K562 (cell line): ENCODE data around the gene COX20. TPM values are rescaled to one million over a fixed set of nuclear protein-coding genes. Genes with fewer than 3 reads are reported as not detected.

Experiments used
- ATAC-seq: fragments of 200-7000 bp; cut with Tn5 transposase; 3 replicates; pipeline ENCODE4 v1.9.1; 2020; ENCODE audit warnings: moderate library complexity
- BruUV-seq: library from RNA; stranded (reverse); fragments of 400-500 nt; replicated peaks from 2 replicates; lab custom pipeline; 2021; lab: Mats Ljungman, UMichigan
- CTCF ChIA-PET: fragments of 300-600 bp; formaldehyde crosslinking; extraction: SDS; loops from one replicate; lab custom pipeline; 2021; ENCODE audit warnings: low intra/inter-chr PET ratio; lab: Yijun Ruan, JAX
- POLR2A ChIA-PET: fragments of 300-600, 350-650 bp; sonication (Branson Sonifier 250); formaldehyde crosslinking; extraction: SDS; loops from one replicate; lab custom pipeline; 2021; ENCODE audit warnings: antibody characterized with exemption, inconsistent platforms; lab: Yijun Ruan, JAX
- DNase-seq, 4 experiments: peaks; one replicate each; pipeline versions ENCODE4 v3.0.0 to v3.0.0-alpha.2; 2011 to 2018; ENCODE audit warnings: low spot score in 3 of 4, mixed read lengths in 3 of 4; ENCODE audit errors: extremely low read depth in 1 of 4
- FAIRE-seq: peaks from 2 replicates; lab custom pipeline; 2011; peaks lifted over from hg19 to GRCh38; lab: Jason Lieb, UNC
- H2AFZ ChIP-seq: 2 replicates; pipeline ENCODE4 v1.6.0; 2011; ENCODE audit warnings: low read depth, low read length, control low read depth, inconsistent platforms
- H3K27ac ChIP-seq: fragments of 200-600 bp; 3 replicates; pipeline ENCODE4 v1.8.0; 2011; ENCODE audit warnings: low read depth, mild to moderate bottlenecking, control low read depth, inconsistent platforms, low read length, moderate library complexity, mixed read lengths; ENCODE audit errors: extremely low read depth
- H3K27me3 ChIP-seq, 2 experiments: fragments of 300-600 bp in 1 of 2; 2 replicates in 1 of 2; 3 replicates in 1 of 2; pipeline versions ENCODE4 v1.6.0 to v1.8.0; 2011; ENCODE audit warnings: inconsistent platforms in 2 of 2, low read length in 2 of 2, mild to moderate bottlenecking in 1 of 2, mixed read lengths in 1 of 2, moderate library complexity in 1 of 2; ENCODE audit not compliant: control insufficient read depth in 2 of 2, insufficient read depth in 2 of 2
- H3K36me3 ChIP-seq: fragments of 300-600 bp; 3 replicates; pipeline ENCODE4 v1.8.0; 2011; ENCODE audit warnings: mild to moderate bottlenecking, low read length, inconsistent platforms; ENCODE audit not compliant: control insufficient read depth, insufficient read depth
- H3K4me1 ChIP-seq, 2 experiments: fragments of 200-600 bp in 1 of 2; replicated peaks in 1 of 2; 2 replicates in 1 of 2; 3 replicates in 1 of 2; pipeline versions ENCODE4 v1.5.1 to v1.8.0; 2011; ENCODE audit warnings: inconsistent platforms in 2 of 2, low read length in 2 of 2, mild to moderate bottlenecking in 1 of 2, mixed read lengths in 1 of 2, moderate library complexity in 1 of 2; ENCODE audit not compliant: control insufficient read depth in 2 of 2, insufficient read depth in 2 of 2
- H3K4me2 ChIP-seq: 2 replicates; pipeline ENCODE4 v1.6.1; 2011; ENCODE audit warnings: low read length, control low read depth, inconsistent platforms, mixed read lengths; ENCODE audit not compliant: insufficient read depth
- H3K4me3 ChIP-seq: fragments of 200-600 bp; sonication (generic), shearing (Covaris generic); 2 replicates; pipeline ENCODE4 v1.5.1; 2016; ENCODE audit warnings: control low read depth, inconsistent platforms
- H3K79me2 ChIP-seq: fragments of 200-600 bp; 3 replicates; pipeline ENCODE4 v1.8.0; 2011; ENCODE audit warnings: low read length, inconsistent platforms; ENCODE audit not compliant: control insufficient read depth, insufficient read depth
- H3K9ac ChIP-seq, 2 experiments: 2 replicates each; pipeline versions ENCODE4 v1.6.0 to v1.6.1; 2011; ENCODE audit warnings: low read depth in 2 of 2, low read length in 2 of 2, control low read depth in 1 of 2, inconsistent platforms in 1 of 2, mild to moderate bottlenecking in 1 of 2, mixed read lengths in 1 of 2; ENCODE audit not compliant: insufficient read depth in 1 of 2
- H3K9me1 ChIP-seq: one replicate; pipeline ENCODE4 v1.6.0; 2011; ENCODE audit warnings: inconsistent platforms, mild to moderate bottlenecking, low read length, moderate library complexity; ENCODE audit not compliant: control insufficient read depth, insufficient read depth
- H3K9me3 ChIP-seq: replicated peaks from 2 replicates; pipeline ENCODE4 v1.5.1; 2011; ENCODE audit warnings: low read depth, low read length, inconsistent platforms; ENCODE audit not compliant: control insufficient read depth, insufficient read depth
- H4K20me1 ChIP-seq: replicated peaks from 2 replicates; pipeline ENCODE4 v1.6.1; 2011; ENCODE audit warnings: low read length, inconsistent platforms, mixed read lengths; ENCODE audit not compliant: control insufficient read depth, insufficient read depth
- CBX5 ChIP-seq: IDR thresholded peaks from 2 replicates; pipeline ENCODE4 v1.6.1; 2014; ENCODE audit warnings: low read depth, borderline replicate concordance
- ELF2 ChIP-seq: fragments of 250-450 bp; sonication (Bioruptor Pico); IDR thresholded peaks from 2 replicates; pipeline ENCODE4 v1.5.0; 2021; ENCODE audit warnings: mild to moderate bottlenecking
- POLR3G ChIP-seq: IDR thresholded peaks from 2 replicates; pipeline ENCODE4 v1.6.1; 2011; ENCODE audit not compliant: insufficient read length, insufficient replicate concordance; ENCODE audit errors: extremely low read depth
- SREBF2 ChIP-seq: sonication (generic); formaldehyde crosslinking; IDR thresholded peaks from 2 replicates; pipeline ENCODE4 v1.4.0; 2020; ENCODE audit warnings: mild to moderate bottlenecking, missing genetic modification reagents
- WHSC1 ChIP-seq: IDR thresholded peaks from one replicate; pipeline ENCODE4 v1.6.1; 2012; ENCODE audit warnings: low read length, control low read depth, inconsistent platforms
- ZNF224 ChIP-seq: sonication (generic); formaldehyde crosslinking; IDR thresholded peaks from 2 replicates; pipeline ENCODE4 v1.8.0; 2022; ENCODE audit warnings: mild to moderate bottlenecking, missing genetic modification reagents
- ZNF707 ChIP-seq: fragments of 250-450 bp; sonication (Bioruptor Pico); conservative IDR thresholded peaks from 2 replicates; pipeline ENCODE4 v1.8.0; 2022; ENCODE audit warnings: inconsistent platforms, mild to moderate bottlenecking, moderate library complexity
- WGBS: fragments of 100-300 bp; shearing (Covaris generic); methylation state at CpG from one replicate; pipeline ENCODE4 v1.1.6; 2016; ENCODE audit warnings: low coverage, mixed read lengths; ENCODE audit not compliant: insufficient coverage; ENCODE audit errors: missing lambda C conversion rate; 5-methylcytosine and 5-hydroxymethylcytosine counted together
- in situ Hi-C: fragments of 300-500 bp; cut with MboI; formaldehyde crosslinking; loops from 4 replicates; pipeline ENCODE4 v1.15.0; 2018; ENCODE audit warnings: inconsistent platforms, mixed read lengths
- intact Hi-C: fragments of 100-400 bp; cut with micrococcal nuclease; formaldehyde crosslinking; loops from 2 replicates; pipeline ENCODE4 v1.14.2; 2022
- polyA plus RNA-seq, 8 experiments: library from polyadenylated mRNA; depleted of rRNA in 4 of 8; stranded (reverse) in 5 of 8; unstranded in 3 of 8; fragments of >200 nt; fragmentation: Nextera tagmentation in 2 of 8; fragmentation: Illumina TruSeq in 1 of 8; extraction: Ambion mirVana in 2 of 8; extraction: Trizol in 1 of 8; gene quantifications; 2 replicates each; pipeline versions ENCODE4 v1.2.1 to v1.2.3, GENCODE V29; 2011 to 2014; ENCODE audit warnings: inconsistent platforms in 1 of 8, missing spikeins in 1 of 8
- total RNA-seq, 7 experiments: library from RNA; depleted of rRNA in 6 of 7; stranded (reverse); fragments of >200 nt in 6 of 7; fragmentation: Illumina TruSeq in 2 of 7; extraction: Trizol in 2 of 7; gene quantifications; 2 replicates each; pipeline versions ENCODE4 v1.2.1 to v1.2.3, GENCODE V29; 2011 to 2021; ENCODE audit warnings: low replicate concordance in 1 of 7
- TF ChIP-seq, protein P1 (sequence below): IDR thresholded peaks from 2 replicates; pipeline ENCODE4 v1.6.1; 2014; ENCODE audit warnings: antibody characterized with exemption
- TF ChIP-seq, protein P2 (sequence below), 2 experiments: fragments of 250-450 bp in 1 of 2; fragments of 450-650 bp in 1 of 2; sonication (Bioruptor Pico) in 1 of 2; IDR thresholded peaks; 2 replicates each; pipeline versions ENCODE4 v1.6.1 to v1.8.0; 2016 to 2021; ENCODE audit warnings: mild to moderate bottlenecking in 2 of 2, moderate library complexity in 2 of 2, missing compliant biosample characterization in 1 of 2, missing genetic modification characterization in 1 of 2
- TF ChIP-seq, protein P3 (sequence below): fragments of 200-800 bp; sonication (Bioruptor generic); IDR thresholded peaks from 2 replicates; pipeline ENCODE4 v1.6.1; 2016; ENCODE audit warnings: missing genetic modification characterization, missing compliant biosample characterization
- TF ChIP-seq, protein P4 (sequence below): sonication (generic); formaldehyde crosslinking; IDR thresholded peaks from 2 replicates; pipeline ENCODE4 v1.8.0; 2022; ENCODE audit warnings: mild to moderate bottlenecking, missing genetic modification reagents

Gene COX20
- total and polyA plus RNA-seq, 9 of the 15 experiments (the other 6 are each of a cell fraction or from before 2014, with no cell fraction given): 41.5 to 192 (median 84.3) TPM

DNA sequence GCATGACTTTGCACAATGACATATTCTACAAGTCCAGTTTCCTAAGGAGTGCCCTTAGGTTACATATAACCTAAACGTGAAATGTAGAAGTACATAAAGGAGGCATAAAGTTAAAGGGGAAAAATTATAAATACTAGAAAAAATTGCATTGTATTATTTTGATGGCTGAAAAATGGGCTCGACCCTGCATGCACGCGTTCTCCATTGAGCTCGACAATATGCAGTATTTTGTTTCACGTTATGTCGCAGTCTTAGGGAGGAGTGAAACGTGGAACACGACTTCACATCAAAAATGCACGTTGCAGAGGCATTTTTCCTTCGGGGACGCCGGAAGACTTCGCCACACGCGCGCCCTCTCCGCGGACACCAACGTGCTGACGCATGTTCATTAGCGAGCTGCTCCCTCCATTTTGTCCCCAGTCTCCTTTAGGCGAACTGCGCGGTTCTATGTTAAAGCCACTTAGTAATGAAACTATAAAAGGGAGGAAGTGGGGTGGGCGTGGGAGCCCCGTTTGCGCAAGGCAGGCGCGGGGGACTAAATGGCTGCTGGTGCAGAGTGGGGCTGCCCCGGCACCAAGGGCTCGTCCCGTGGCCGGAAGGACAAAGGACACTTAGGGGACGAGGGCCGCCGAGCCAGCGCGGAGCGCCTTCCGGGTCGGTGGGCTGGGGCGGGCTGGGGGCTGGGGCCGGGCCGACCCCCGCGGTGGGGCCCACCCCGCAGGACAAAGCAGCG, 749 bp upstream of the COX20 start:
- Histone ChIP-seq H3K9me1 (no peaks in the 10 kb centered on the region), H3K36me3 (peaks cover 30% of the 10 kb centered on the region), H3K27ac (peak overlapping the region; percentile 98), H3K4me1 (peaks cover 14 to 15% of the 10 kb centered on the region in 2 experiments; a peak in 4 of 5 replicates), H3K4me3 (peak overlapping the region; percentile 74), H4K20me1 (peaks cover 12% of the 10 kb centered on the region), H3K79me2 (peaks cover 42% of the 10 kb centered on the region), H2AFZ (peak overlapping the region; percentile 83), H3K27me3 (no peaks in the 10 kb centered on the region), H3K4me2 (peak overlapping the region; percentile 98), H3K9ac (peak overlapping the region; percentile 97 to 100), H3K9me3 (no peaks in the 10 kb centered on the region)
- ATAC-seq: peak; percentile 71; the same call in 2 of the 3 replicates
- DNase-seq: peak in 1 of 4 experiments; percentile 93
- no peak for FAIRE-seq
- ChIA-PET POLR2A (interaction anchor here (0.6 to 22.4 kb wide), 14 partner anchors 9 to 467 kb away, joined by 3 to 485 read pairs (median 4); partner anchors contain the start of gene HNRNPU), CTCF (no interaction called here)
- intact Hi-C loops (loop anchor here (1.0 to 10.0 kb wide), 3 partner anchors 30 to 210 kb away; partner anchors contain the start of gene HNRNPU), in situ Hi-C loops (no loop called here)
- under 1% methylated on average over 36 of the region's 49 CpGs for WGBS
- TSS peak; percentile 85 for BruUV-seq
- TF ChIP-seq SREBF2 (CRISPR knock-in tag) (no peak), POLR3G (no peak), ZNF707 (CRISPR knock-in tag) (no peak; the same call in 1 of the 2 replicates), CBX5 (0 out of 2 replicates have a peak, but pooled peaks have one; percentile 25), ELF2 (peak; percentile 69), WHSC1 (no peak), ZNF224 (CRISPR knock-in tag) (no peak)
- TF ChIP-seq, protein P1, sequence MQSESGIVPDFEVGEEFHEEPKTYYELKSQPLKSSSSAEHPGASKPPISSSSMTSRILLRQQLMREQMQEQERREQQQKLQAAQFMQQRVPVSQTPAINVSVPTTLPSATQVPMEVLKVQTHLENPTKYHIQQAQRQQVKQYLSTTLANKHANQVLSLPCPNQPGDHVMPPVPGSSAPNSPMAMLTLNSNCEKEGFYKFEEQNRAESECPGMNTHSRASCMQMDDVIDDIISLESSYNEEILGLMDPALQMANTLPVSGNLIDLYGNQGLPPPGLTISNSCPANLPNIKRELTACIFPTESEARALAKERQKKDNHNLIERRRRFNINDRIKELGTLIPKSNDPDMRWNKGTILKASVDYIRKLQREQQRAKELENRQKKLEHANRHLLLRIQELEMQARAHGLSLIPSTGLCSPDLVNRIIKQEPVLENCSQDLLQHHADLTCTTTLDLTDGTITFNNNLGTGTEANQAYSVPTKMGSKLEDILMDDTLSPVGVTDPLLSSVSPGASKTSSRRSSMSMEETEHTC: no peak
- TF ChIP-seq, protein P2, sequence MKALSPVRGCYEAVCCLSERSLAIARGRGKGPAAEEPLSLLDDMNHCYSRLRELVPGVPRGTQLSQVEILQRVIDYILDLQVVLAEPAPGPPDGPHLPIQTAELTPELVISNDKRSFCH (CRISPR knock-in tag; IDR thresholded peaks at IDR 0.05): no peak
- TF ChIP-seq, protein P2 (tag; IDR thresholded peaks at IDR 0.05): peak; percentile 65; the same call in 1 of the 2 replicates
- TF ChIP-seq, protein P3, sequence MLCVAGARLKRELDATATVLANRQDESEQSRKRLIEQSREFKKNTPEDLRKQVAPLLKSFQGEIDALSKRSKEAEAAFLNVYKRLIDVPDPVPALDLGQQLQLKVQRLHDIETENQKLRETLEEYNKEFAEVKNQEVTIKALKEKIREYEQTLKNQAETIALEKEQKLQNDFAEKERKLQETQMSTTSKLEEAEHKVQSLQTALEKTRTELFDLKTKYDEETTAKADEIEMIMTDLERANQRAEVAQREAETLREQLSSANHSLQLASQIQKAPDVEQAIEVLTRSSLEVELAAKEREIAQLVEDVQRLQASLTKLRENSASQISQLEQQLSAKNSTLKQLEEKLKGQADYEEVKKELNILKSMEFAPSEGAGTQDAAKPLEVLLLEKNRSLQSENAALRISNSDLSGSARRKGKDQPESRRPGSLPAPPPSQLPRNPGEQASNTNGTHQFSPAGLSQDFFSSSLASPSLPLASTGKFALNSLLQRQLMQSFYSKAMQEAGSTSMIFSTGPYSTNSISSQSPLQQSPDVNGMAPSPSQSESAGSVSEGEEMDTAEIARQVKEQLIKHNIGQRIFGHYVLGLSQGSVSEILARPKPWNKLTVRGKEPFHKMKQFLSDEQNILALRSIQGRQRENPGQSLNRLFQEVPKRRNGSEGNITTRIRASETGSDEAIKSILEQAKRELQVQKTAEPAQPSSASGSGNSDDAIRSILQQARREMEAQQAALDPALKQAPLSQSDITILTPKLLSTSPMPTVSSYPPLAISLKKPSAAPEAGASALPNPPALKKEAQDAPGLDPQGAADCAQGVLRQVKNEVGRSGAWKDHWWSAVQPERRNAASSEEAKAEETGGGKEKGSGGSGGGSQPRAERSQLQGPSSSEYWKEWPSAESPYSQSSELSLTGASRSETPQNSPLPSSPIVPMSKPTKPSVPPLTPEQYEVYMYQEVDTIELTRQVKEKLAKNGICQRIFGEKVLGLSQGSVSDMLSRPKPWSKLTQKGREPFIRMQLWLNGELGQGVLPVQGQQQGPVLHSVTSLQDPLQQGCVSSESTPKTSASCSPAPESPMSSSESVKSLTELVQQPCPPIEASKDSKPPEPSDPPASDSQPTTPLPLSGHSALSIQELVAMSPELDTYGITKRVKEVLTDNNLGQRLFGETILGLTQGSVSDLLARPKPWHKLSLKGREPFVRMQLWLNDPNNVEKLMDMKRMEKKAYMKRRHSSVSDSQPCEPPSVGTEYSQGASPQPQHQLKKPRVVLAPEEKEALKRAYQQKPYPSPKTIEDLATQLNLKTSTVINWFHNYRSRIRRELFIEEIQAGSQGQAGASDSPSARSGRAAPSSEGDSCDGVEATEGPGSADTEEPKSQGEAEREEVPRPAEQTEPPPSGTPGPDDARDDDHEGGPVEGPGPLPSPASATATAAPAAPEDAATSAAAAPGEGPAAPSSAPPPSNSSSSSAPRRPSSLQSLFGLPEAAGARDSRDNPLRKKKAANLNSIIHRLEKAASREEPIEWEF: peak; percentile 83; the same call in 1 of the 2 replicates
- TF ChIP-seq, protein P4, sequence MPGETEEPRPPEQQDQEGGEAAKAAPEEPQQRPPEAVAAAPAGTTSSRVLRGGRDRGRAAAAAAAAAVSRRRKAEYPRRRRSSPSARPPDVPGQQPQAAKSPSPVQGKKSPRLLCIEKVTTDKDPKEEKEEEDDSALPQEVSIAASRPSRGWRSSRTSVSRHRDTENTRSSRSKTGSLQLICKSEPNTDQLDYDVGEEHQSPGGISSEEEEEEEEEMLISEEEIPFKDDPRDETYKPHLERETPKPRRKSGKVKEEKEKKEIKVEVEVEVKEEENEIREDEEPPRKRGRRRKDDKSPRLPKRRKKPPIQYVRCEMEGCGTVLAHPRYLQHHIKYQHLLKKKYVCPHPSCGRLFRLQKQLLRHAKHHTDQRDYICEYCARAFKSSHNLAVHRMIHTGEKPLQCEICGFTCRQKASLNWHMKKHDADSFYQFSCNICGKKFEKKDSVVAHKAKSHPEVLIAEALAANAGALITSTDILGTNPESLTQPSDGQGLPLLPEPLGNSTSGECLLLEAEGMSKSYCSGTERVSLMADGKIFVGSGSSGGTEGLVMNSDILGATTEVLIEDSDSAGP: no peak
